HCT116 (cell line): ENCODE data around the gene CENPS. TPM values are rescaled to one million over a fixed set of nuclear protein-coding genes. Genes with fewer than 3 reads are reported as not detected.

ENCODE experiments used
- ATAC-seq: fragments of 200-7000 bp; cut with Tn5 transposase; 2 replicates; pipeline ENCODE4 v1.9.1; 2020; ENCODE audit warnings: mild to moderate bottlenecking, moderate library complexity
- Bru-seq: library from RNA; stranded (reverse); fragments of 400-500 nt; gene quantifications from one replicate; lab custom pipeline; 2021; lab: Mats Ljungman, UMichigan
- BruChase-seq, 2 experiments: library from RNA; stranded (reverse); fragments of 400-500 nt; gene quantifications; one replicate each; lab custom pipeline; 2021; lab: Mats Ljungman, UMichigan
- BruUV-seq: library from RNA; stranded (reverse); fragments of 400-500 nt; replicated peaks from 2 replicates; lab custom pipeline; 2021; lab: Mats Ljungman, UMichigan
- CTCF ChIA-PET: fragments of 300-600 bp; sonication (Branson Sonifier 250); formaldehyde crosslinking; loops from one replicate; lab custom pipeline; 2021; ENCODE audit warnings: antibody characterized with exemption; lab: Charles Lee
- POLR2A ChIA-PET: fragments of 300-600, 350-600 bp; sonication (Branson Sonifier 250); formaldehyde crosslinking; loops from one replicate; lab custom pipeline; 2021; ENCODE audit warnings: antibody characterized with exemption; lab: Charles Lee
- RAD21 ChIA-PET, 2 experiments: fragments of 300-600 bp; sonication (Branson Sonifier 250); formaldehyde crosslinking; loops; one replicate each; lab custom pipeline; 2023; ENCODE audit warnings: low total read pairs in 2 of 2; ENCODE audit not compliant: uncharacterized antibody in 2 of 2, unreplicated experiment in 2 of 2, low non-redundant PET in 1 of 2; lab: Charles Lee
- DNase-seq: peaks from one replicate; pipeline ENCODE4 v3.0.0-alpha.2; 2010; ENCODE audit warnings: low read depth, low spot score
- H2AFZ ChIP-seq: fragments of 200-600 bp; shearing (Covaris generic), sonication (generic); 2 replicates; pipeline ENCODE4 v1.6.1; 2017; ENCODE audit warnings: low read depth, mixed run types, mixed read lengths, antibody characterized with exemption, low read length; ENCODE audit not compliant: poor library complexity, severe bottlenecking
- H3K27ac ChIP-seq: 2 replicates; pipeline ENCODE4 v1.5.1; 2012; ENCODE audit warnings: low read depth, low read length
- H3K27me3 ChIP-seq: fragments of 200-600 bp; sonication (generic); 2 replicates; pipeline ENCODE4 v1.6.1; 2016; ENCODE audit warnings: mixed run types, low read length, mixed read lengths; ENCODE audit not compliant: insufficient read depth
- H3K36me3 ChIP-seq, 2 experiments: fragments of 200-500 bp in 1 of 2; fragments of 200-600 bp in 1 of 2; sonication (Bioruptor generic) in 1 of 2; sonication (generic) in 1 of 2; 2 replicates each; pipeline versions ENCODE4 v1.5.1 to v1.6.1; 2014 to 2016; ENCODE audit warnings: low read length in 2 of 2, inconsistent platforms in 1 of 2, mixed read lengths in 1 of 2, mixed run types in 1 of 2; ENCODE audit not compliant: insufficient read depth in 2 of 2, control insufficient read depth in 1 of 2
- H3K4me1 ChIP-seq, 2 experiments: fragments of 200-600 bp in 1 of 2; sonication (generic) in 1 of 2; 2 replicates each; pipeline versions ENCODE4 v1.5.1 to v1.6.1; 2012 to 2017; ENCODE audit warnings: low read length in 2 of 2, inconsistent platforms in 1 of 2, mild to moderate bottlenecking in 1 of 2, mixed read lengths in 1 of 2, mixed run types in 1 of 2, moderate library complexity in 1 of 2; ENCODE audit not compliant: insufficient read depth in 2 of 2, control insufficient read depth in 1 of 2
- H3K4me2 ChIP-seq: fragments of 200-600 bp; sonication (generic); 2 replicates; pipeline ENCODE4 v1.6.1; 2017; ENCODE audit warnings: mixed run types, low read length, mixed read lengths
- H3K4me3 ChIP-seq, 2 experiments: fragments of 200-600 bp in 1 of 2; sonication (generic) in 1 of 2; replicated peaks in 1 of 2; 2 replicates each; pipeline ENCODE4 v1.5.1; 2011 to 2016; ENCODE audit warnings: low read length in 2 of 2, control low read depth in 1 of 2, low read depth in 1 of 2, mild to moderate bottlenecking in 1 of 2, mixed read lengths in 1 of 2, mixed run types in 1 of 2
- H3K79me2 ChIP-seq: fragments of 200-600 bp; sonication (generic); 2 replicates; pipeline ENCODE4 v1.6.1; 2017; ENCODE audit warnings: mild to moderate bottlenecking, mixed run types, low read length, moderate library complexity, mixed read lengths; ENCODE audit not compliant: insufficient read depth
- H3K9ac ChIP-seq: fragments of 200-600 bp; sonication (generic); 2 replicates; pipeline ENCODE4 v1.6.1; 2016; ENCODE audit warnings: low read length, mixed read lengths
- H3K9me2 ChIP-seq: fragments of 200-600 bp; sonication (generic), shearing (Covaris generic); 2 replicates; pipeline ENCODE4 v1.6.1; 2017; ENCODE audit warnings: mixed run types, mild to moderate bottlenecking, moderate library complexity; ENCODE audit not compliant: insufficient read depth
- H3K9me3 ChIP-seq, 2 experiments: fragments of 200-500 bp in 1 of 2; fragments of 200-600 bp in 1 of 2; sonication (Bioruptor generic) in 1 of 2; sonication (generic) in 1 of 2; 2 replicates each; pipeline ENCODE4 v1.6.1; 2014 to 2017; ENCODE audit warnings: low read length in 2 of 2, mixed read lengths in 2 of 2, inconsistent platforms in 1 of 2, low read depth in 1 of 2, mild to moderate bottlenecking in 1 of 2, mixed run types in 1 of 2, moderate library complexity in 1 of 2; ENCODE audit not compliant: control insufficient read depth in 1 of 2, insufficient read depth in 1 of 2
- H4K20me1 ChIP-seq: fragments of 200-600 bp; sonication (generic), shearing (Covaris generic); 2 replicates; pipeline ENCODE4 v1.6.1; 2017; ENCODE audit warnings: mixed run types, mild to moderate bottlenecking, moderate library complexity; ENCODE audit not compliant: insufficient read depth
- ATF3 ChIP-seq: IDR thresholded peaks from 2 replicates; pipeline ENCODE4 v1.6.1; 2012
- CBX3 ChIP-seq: IDR thresholded peaks from 2 replicates; pipeline ENCODE4 v1.6.1; 2012; ENCODE audit warnings: low read depth
- CEBPB ChIP-seq: IDR thresholded peaks from 2 replicates; pipeline ENCODE4 v1.6.1; 2012; ENCODE audit warnings: low read depth
- CTCF ChIP-seq, 3 experiments: fragments of 200-600 bp in 1 of 3; sonication (generic) in 1 of 3; IDR thresholded peaks in 2 of 3; conservative IDR thresholded peaks in 1 of 3; 2 replicates each; pipeline ENCODE4 v1.5.1; 2012 to 2017; ENCODE audit warnings: low read depth in 2 of 3, low read length in 2 of 3, antibody characterized with exemption in 1 of 3, borderline replicate concordance in 1 of 3, control low read depth in 1 of 3, mild to moderate bottlenecking in 1 of 3, mixed read lengths in 1 of 3, mixed run types in 1 of 3, moderate library complexity in 1 of 3; ENCODE audit not compliant: insufficient read depth in 1 of 3
- EGR1 ChIP-seq: IDR thresholded peaks from 2 replicates; pipeline ENCODE4 v1.6.1; 2012; ENCODE audit warnings: low read depth
- EZH2phosphoT487 ChIP-seq: fragments of 200-600 bp; IDR thresholded peaks from 2 replicates; pipeline ENCODE4 v1.6.1; 2018; ENCODE audit warnings: antibody characterized with exemption, borderline replicate concordance
- MAX ChIP-seq: IDR thresholded peaks from 2 replicates; pipeline ENCODE4 v1.6.1; 2012
- POLR2A ChIP-seq: IDR thresholded peaks from 2 replicates; pipeline ENCODE4 v1.7.0; 2011; ENCODE audit warnings: borderline replicate concordance; ENCODE audit not compliant: insufficient read depth, insufficient read length; ENCODE audit errors: extremely low read depth
- REST ChIP-seq: IDR thresholded peaks from 2 replicates; pipeline ENCODE4 v1.6.1; 2012; ENCODE audit warnings: low read depth
- SIN3A ChIP-seq: IDR thresholded peaks from 2 replicates; pipeline ENCODE4 v1.6.1; 2012; ENCODE audit warnings: low read depth
- TCF7L2 ChIP-seq: IDR thresholded peaks from 2 replicates; pipeline ENCODE4 v1.7.0; 2011; ENCODE audit warnings: borderline replicate concordance, inconsistent platforms; ENCODE audit not compliant: insufficient read depth, insufficient read length; ENCODE audit errors: extremely low read depth
- YY1 ChIP-seq: IDR thresholded peaks from 2 replicates; pipeline ENCODE4 v1.6.1; 2011; ENCODE audit warnings: low read length, low read depth, moderate library complexity, mild to moderate bottlenecking; ENCODE audit not compliant: insufficient replicate concordance; ENCODE audit errors: extremely low read depth
- ZBTB33 ChIP-seq: IDR thresholded peaks from 2 replicates; pipeline ENCODE4 v1.6.1; 2011; ENCODE audit warnings: mild to moderate bottlenecking, low read length, moderate library complexity; ENCODE audit not compliant: insufficient replicate concordance; ENCODE audit errors: extremely low read depth
- ZFX ChIP-seq: fragments of 450-650 bp; IDR thresholded peaks from 2 replicates; pipeline ENCODE4 v1.6.1; 2017
- intact Hi-C: fragments of 100-400 bp; cut with micrococcal nuclease; formaldehyde crosslinking; loops from 2 replicates; pipeline ENCODE4 v1.10.0; 2022
- long read RNA-seq: library from polyadenylated mRNA; unstranded; transcript quantifications from one replicate; pipeline ENCODE4 v2.0.0, GENCODE V29; 2021; ENCODE audit not compliant: unreplicated experiment
- polyA plus RNA-seq: library from polyadenylated mRNA; unstranded; fragments of >200 nt; gene quantifications from 2 replicates; pipeline ENCODE4 v1.2.1, GENCODE V29; 2012; ENCODE audit warnings: missing spikeins
- total RNA-seq: library from RNA; stranded (reverse); gene quantifications from one replicate; pipeline ENCODE4 v1.2.1, GENCODE V29; 2021; ENCODE audit not compliant: unreplicated experiment

The CENPS gene
- total RNA-seq: 21.9 TPM
- polyA plus RNA-seq: 10.0 and 10.5 TPM in 2 replicates
- Bru-seq, nascent RNA: percentile 58 among the genes with signal in this experiment
- percentile 88 among the genes with signal in this experiment for BruChase-seq, experiment 1, labeled RNA remaining after a 6-hour chase
- percentile 88 among the genes with signal in this experiment for BruChase-seq, experiment 2, labeled RNA remaining after a 2-hour chase
- long read RNA-seq, transcript CENPS-204 (5 exons, 914 nt): major isoform, 14 of 22 reads
- long read RNA-seq, partial matches to known transcripts: 1 of 22 reads
- long read RNA-seq, other reads (novel, unspliced or antisense): 1 of 22 reads

DNA sequence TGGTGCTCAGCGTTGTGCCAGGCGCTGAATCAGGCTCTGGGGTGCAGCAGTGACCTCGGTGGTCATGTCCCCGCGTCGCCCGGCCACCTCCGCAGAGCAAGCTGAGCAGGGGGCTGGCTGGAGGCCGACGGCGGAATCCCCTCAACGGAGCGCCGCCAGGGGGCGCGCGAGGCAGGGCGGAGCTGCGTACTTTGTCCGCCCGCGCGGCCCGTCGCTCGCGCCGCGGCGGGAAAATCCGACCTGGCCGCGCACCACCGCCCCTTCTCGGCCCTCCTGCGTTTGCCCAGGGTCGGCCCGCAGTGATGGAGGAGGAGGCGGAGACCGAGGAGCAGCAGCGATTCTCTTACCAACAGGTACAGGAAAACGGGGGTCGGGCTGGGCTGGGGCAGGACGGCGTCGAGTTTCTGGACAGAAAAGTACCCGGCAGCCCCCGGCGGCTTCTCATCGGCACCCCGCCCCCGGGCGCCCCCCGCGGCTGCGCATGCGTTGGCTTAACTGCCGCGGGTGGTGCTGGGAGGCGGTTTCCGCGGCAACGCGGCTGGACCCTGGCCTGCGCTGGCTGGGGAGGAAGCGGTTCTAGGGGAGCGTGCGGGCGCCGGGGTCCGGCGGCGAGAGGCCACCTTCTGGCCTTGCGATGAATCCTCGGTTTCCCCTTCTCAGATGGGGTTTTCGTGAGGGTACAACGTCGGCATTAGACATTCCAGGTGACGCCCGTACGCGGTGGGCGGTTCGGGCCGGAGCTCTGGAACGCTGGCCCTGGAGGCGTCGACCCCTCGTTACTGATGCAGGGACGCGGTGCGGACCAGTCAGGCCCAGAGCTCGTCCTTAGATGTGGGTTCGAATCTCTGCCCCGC is at the start of gene CENPS:
Gene CENPS, plus strand, starts transcription at position 218 of the 854 bp plus-strand sequence. Its CDS starts 85 bp downstream, at position 303.
- peak; percentile 68 for DNase-seq
- Histone ChIP-seq H3K36me3 (no peaks in the 10 kb centered on the region), H3K27me3 (no peaks in the 10 kb centered on the region), H3K79me2 (peaks cover 8% of the 10 kb centered on the region; the same call in 1 of the 2 replicates), H3K9me3 (no peaks in the 10 kb centered on the region), H3K4me2 (peak within 1 kb of the TSS; percentile 81), H3K9ac (peak within 1 kb of the TSS; percentile 92), H3K27ac (peak within 1 kb of the TSS; percentile 66), H3K4me3 (peak within 1 kb of the TSS; percentile 67 to 90), H3K9me2 (no peaks in the 10 kb centered on the region), H4K20me1 (no peaks in the 10 kb centered on the region), H2AFZ (peak within 1 kb of the TSS; percentile 32), H3K4me1 (peaks cover 2 to 19% of the 10 kb centered on the region in 2 experiments; a peak in 3 of 4 replicates)
- no TSS peak for BruUV-seq
- CTCF ChIA-PET: interaction anchor here (0.7 to 2.2 kb wide), 11 partner anchors 24 to 437 kb away, joined by 3 to 25 read pairs (median 3); partner anchors contain the start of gene PGD
- peak; percentile 86 for ATAC-seq
- intact Hi-C loops: loop anchor here (1.0 kb wide), 1 partner anchor 64 kb away; no protein-coding TSS in a partner anchor
- RAD21 ChIA-PET: interaction anchor here (0.6 to 1.2 kb wide), 4 partner anchors 29 to 437 kb away, joined by 3 to 5 read pairs (median 3); no protein-coding TSS in a partner anchor
- POLR2A ChIA-PET: interaction anchor here (1.1 to 1.2 kb wide), 3 partner anchors 21 to 63 kb away, joined by 3 to 7 read pairs (median 3); no protein-coding TSS in a partner anchor
- peak; percentile 76 to 86 (median 84) for TF ChIP-seq CTCF (IDR thresholded peaks at IDR 0.05 in 2 of 3, conservative IDR thresholded peaks at IDR 0.05 in 1 of 3; ENCODE audit: borderline replicate concordance in 1 of 3, insufficient read depth in 1 of 3, low read depth in 2 of 3, low read length in 2 of 3)
- peak; percentile 85 for TF ChIP-seq ZBTB33
- peak; percentile 70 for TF ChIP-seq POLR2A
- TF ChIP-seq SIN3A: peak; percentile 85
- peak; percentile 73 for TF ChIP-seq YY1
- TF ChIP-seq MAX: peak; percentile 100
- no peak for TF ChIP-seq REST
- TF ChIP-seq ATF3: no peak
- TF ChIP-seq ZFX: peak; percentile 72; the same call in 1 of the 2 replicates
- TF ChIP-seq EGR1: peak; percentile 81
- no peak for TF ChIP-seq EZH2phosphoT487
- peak; percentile 40 for TF ChIP-seq TCF7L2
- no peak for TF ChIP-seq CEBPB
- TF ChIP-seq CBX3: peak; percentile 93
